NCI-H187 treated with DMSO at 0.1 percent for 48 hours (cell line): ENCODE measurements around the gene B9D2.
"Not testable (repeated sequence)": the region's sequence is repeated elsewhere in the genome, so short reads cannot be mapped to it uniquely, and the experiment has no call there.

Experiments used
- DNase-seq: peaks from one replicate; lab custom pipeline; 2025; lab: John Stamatoyannopoulos, UW

The B9D2 gene

GRCh38 chr19:41386442-41386841 lies 22.5 kb upstream of the B9D2 start:
- no peak for DNase-seq

DNA sequence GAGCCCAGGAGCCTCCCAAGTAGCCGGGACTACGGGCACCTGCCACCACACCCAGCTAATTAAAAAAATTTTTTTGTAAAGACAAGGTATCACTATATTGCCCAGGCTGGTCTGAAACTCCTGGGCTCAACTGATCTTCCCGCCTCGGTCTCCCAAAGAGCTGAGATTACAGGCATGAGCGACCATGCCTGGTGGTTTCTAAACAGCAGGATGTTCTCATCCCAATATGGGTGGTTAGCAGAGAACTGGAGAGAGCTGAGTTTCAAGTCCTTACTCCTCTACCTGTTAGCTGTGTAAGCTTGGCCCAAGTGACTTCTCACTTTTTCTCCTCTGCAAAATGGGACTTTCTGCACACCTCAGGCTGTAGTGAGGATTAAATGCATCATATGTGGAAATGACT lies 20.4 kb upstream of the B9D2 start:
- no peak for DNase-seq

DNA sequence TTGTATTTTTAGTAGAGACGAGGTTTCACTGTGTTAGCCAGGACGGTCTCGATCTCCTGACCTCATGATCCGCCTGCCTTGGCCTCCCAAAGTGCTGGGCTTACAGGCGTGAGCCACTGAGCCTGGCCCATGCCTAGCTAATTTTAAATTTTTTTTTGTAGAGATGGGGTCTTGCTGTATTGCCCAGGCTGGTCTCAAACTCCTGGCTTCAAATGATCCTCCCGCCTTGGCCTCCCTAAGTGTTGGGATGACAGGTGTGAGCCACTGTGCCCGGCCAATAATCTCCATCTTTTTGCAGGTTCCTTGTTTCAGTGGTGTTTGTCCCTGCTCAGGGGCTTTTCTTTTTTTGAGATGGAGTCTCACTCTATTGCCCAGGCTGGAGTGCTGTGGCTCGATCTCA lies 17.6 kb upstream of the B9D2 start:
- not testable (repeated sequence) for DNase-seq

DNA sequence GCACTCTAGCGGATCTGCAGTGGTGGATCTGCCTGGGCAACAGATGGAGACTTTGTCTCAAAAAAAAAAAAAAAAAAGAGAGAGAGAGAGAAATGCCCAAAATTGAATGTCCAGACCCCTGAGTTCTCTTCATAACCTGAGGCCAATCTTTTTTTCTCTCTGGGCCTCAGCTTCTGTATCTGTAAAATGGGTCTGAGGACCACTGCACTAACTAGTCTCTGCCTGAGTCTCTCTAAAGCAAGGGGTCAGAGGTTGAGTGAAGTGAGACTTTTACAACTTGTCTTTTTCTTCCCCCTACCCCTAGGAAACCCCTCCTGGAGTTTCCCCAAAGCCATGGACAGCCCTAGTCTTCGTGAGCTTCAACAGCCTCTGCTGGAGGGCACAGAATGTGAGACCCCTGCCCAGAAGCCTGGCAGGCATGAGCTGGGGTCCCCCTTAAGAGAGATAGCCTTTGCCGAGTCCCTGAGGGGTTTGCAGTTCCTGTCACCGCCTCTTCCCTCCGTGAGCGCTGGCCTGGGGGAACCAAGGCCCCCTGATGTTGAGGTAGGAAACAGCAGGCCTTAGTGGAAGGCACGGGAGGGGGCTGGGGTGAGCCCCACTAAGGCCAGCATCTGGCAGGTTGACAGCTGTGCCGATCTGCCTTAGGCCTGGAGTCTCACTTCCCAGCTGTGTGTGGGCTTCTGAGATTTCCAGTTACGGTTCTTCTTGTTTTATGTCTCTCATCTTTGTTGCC lies 14.2 kb upstream of the B9D2 start:
- no peak for DNase-seq

GRCh38 chr19:41376998-41377365 lies 13.0 kb upstream of the B9D2 start:
- DNase-seq, result no peak

GRCh38 chr19:41376241-41376997 lies 12.5 kb upstream of the B9D2 start, which contains the start of gene TMEM91:
TMEM91 (plus strand) TSS chr19:41376533; CDS start chr19:41378310, 1,777 bp downstream.
- no peak for DNase-seq

DNA sequence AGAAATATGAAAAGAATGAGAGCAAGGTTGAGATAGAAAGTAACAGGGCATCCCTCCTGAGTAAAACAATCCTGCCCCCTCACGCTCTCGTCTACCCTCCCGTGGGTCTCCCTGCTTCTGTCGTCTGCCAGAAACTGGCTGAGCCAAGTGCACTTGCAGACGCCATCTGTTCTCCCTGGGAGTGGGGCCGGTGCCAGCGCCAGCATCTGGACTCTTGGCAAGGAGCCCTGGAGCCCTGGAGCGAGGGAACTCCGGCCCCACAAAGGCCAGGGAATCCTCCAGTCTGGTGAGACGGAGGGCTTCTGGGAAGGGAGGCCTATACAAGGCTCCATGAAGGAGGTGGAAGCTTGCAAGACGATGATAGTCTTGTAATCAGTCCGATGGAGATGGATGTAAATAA lies 10.0 kb upstream of the B9D2 start:
- DNase-seq, result no peak

DNA sequence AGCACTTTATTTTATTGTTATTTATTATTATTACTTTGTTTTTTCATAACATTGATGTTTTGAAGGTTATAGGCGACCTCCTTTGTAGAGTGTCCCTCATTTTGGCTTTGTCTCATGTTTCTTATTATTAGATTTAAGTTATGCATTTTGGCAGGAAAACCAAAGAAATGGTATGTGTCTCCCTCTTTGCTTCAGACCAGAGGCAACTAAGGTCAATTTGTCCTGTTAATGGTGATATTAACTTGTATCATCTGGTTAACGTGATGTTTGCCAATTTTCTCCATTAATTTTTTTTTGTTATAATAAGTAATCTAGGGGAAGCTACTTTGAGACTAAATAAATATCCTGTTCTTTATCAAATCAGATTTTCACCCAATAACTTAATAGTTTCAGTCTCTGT lies 8.6 kb upstream of the B9D2 start:
- no peak for DNase-seq

DNA sequence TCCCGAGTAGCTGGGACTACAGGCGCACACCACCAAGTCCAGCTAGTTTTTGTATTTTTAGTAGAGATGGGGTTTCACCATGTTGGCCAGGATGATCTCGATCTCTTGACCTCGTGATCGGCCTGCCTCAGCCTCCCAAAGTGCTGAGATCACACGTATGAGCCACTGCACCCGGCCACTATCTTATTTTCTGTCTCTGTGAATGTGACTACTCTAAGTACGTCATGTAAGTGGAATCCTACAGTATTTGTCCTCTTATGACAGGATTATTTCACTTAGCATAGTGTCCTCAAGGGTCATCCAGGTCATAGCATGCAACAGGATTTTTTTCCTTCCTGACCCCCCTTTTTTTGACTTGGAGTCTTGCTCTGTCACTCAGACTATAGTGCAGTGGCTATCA lies 7.6 kb upstream of the B9D2 start:
- DNase-seq, result no peak

- not testable (repeated sequence) for DNase-seq
These were observed 7.2 kb upstream of the B9D2 start for GRCh38 chr19:41371119-41371518.

- DNase-seq, result no peak
These were observed 5.8 kb upstream of the B9D2 start for GRCh38 chr19:41369769-41370168.

DNA sequence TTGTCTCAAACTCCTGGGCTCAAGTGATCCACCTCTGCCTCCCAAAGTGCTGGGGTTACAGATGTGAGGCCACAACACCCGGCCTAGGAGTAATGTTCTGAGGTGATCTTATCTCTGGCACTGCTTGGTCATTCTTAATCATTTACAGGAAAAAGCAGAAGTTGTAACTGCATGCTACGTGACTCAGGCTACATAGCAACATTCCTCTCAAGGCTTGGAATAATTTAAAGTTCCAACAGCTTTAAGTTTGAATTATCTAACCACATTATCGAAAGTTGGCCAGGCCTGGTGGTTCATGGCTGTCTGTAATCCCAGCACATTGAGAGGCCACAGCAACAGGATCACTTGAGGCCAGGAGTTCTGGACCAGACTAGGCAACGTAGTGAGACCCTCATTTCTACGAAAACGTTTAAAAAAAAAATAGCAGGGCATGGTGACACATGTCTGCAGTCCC lies 3.9 kb upstream of the B9D2 start:
- no peak for DNase-seq

DNA sequence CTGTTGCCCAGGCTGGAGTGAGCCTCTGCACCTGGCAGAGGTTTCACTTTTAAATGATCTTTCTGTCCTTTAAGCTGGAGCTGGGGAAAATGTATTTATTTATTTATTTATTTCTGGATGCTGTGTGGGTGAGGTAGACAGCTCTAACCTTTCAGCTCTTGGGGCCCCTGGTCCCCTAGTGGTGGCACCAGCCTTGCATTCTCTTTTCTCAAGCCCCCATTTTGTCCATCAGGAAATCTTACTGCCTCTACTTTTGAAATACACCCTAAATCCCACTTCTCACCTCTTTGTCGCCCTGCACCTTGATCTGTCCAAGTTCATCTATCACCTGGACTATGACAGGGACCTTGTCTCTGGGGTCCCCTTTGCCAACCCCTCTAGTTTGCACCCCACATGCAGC lies 2.1 kb upstream of the B9D2 start:
- no peak for DNase-seq

DNA sequence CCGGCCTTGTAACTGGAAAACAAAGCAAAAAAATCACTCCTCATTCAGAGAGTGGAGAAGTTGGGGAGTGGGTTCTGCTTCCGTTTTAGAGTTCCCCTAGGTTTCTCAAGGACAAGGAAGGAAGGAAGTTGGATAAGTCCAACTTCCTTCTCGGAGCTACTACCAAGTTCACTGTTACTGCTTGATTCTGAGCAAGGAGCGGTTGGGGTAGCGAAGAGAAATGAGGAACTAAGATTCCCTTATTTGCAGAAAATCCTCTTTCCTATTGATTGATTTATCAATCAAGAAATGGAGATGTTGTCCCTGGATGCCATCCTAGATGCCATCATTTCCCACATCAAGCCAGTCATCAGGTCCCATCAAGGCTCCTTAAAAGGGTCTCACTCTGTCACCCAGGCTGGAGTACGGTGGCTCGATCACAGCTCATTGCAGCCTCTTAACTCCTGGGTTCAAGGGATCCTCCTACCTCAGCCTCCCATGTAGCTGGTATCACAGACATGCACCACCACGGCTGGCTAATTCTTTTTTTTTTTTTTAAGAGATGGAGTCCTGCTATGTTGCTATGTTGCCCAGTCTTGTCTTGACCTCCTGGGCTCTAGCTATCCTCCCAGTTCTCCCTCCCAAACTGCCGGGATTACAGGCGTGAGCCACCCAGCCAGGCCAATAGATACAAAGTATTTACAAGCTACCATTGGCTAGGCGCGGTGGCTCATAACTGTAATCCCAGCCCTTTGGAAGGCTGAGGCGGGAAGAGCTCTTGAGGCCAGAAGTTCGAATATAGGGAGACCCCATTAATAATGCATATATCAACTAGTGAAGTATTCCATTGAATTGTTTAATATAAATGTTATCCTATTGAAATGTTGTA lies 809 bp upstream of the B9D2 start:
- DNase-seq, result no peak

GRCh38 chr19:41363371-41363752 lies 587 bp downstream of the B9D2 start:
- no peak for DNase-seq

GRCh38 chr19:41362143-41362847 lies 1.7 kb downstream of the B9D2 start:
- DNase-seq, result no peak

DNA sequence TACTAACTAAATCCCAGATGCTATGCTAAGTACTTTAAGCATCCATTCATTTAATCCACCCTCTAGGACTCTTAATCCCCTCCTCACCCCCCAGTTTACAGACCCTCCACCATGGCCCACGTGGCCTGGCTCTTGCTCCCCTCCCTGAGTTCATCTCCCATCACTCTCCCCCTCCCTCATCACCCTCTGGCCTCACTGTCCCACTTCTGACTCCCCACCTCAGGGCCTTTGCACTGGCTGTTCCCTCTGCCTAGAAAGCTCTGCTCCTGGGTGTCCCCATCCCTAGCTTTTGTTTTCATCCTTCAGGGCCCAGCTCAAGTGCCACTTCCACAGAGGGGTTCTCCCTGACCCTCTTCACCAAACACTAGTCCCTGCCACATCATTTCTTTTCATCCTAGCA lies 4.2 kb downstream of the B9D2 start:
- DNase-seq, result no peak

DNA sequence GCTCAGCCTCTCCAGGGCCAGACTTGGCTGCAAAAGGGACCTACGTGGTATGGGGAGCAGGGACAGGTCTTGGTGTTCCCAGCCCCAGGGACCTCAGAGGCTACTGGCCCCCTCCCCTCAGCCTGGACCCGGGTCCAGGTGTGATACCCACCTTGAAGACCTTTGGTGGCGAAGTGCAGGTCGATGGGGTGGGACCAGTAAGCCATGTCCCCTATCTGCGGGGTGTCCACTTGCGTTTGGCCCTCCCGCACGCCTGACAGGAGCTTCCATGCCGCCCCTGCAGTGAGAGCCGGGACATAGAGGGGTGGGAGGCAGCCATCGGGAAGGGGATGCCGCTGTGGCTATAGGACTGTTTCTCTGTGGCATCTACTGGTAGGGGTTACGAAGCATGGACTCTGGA lies 6.2 kb downstream of the B9D2 start:
- no peak for DNase-seq

- DNase-seq, result no peak
These were observed 6.8 kb downstream of the B9D2 start for GRCh38 chr19:41356984-41357739.

DNA sequence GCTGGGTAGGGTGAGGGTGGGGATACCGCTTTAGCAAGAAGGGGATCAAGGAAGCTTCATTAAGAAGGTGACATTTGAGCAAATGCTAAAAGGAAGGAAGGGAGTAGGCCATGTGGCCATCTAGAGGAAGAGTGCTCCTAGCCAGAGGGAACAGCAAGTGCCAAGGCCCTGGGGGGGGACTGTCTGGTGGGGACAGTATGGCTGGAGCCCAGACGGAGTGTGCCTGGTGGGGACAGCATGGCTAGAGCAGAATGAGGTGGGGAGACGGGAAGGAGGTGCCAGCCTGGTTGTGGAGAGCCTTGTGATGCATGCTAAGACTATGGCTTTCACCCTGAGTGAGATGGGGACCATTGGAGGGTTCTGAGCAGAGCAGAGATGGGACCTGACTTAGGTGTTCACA lies 8.1 kb downstream of the B9D2 start:
- no peak for DNase-seq

DNA sequence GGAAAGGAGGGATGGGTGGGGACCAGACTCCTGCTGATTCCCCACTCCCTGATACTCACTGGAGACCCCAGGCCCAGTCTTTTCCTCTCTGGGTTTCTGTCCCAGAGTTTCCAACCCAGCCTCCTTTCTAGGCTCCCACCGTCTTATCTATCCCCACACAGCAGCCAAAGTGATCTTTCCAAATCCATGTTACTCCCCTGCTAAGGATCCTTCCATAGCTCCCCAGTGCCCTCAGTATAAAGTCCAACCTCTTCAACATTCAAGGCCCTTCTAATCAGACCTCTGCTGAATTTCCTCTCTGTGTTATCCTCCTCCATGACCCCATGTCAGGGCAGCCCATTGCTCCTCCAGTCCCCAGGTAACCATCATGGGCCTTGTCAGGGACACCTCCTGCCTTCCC lies 8.9 kb downstream of the B9D2 start:
- DNase-seq, result no peak
